Measurements from ENCODE around the gene ADGRV1.

The ADGRV1 gene

GRCh38 chr5:90882448-90882847 lies 323.9 kb downstream of the ADGRV1 start:
- H3K4me3 ChIP-seq (ENCODE audit: low read depth, low read length), result no peak overlapping the region
- no peak for DNase-seq (ENCODE audit: low read depth)
- no peak for TF ChIP-seq CTCF (IDR thresholded peaks at IDR 0.05; ENCODE audit: low read depth, low read length, missing control alignments)

- H3K4me3 ChIP-seq (ENCODE audit: low read depth, low read length), result no peak overlapping the region
- no peak for TF ChIP-seq CTCF (IDR thresholded peaks at IDR 0.05; ENCODE audit: low read depth, low read length, missing control alignments)
- DNase-seq (ENCODE audit: low read depth), result no peak
Observed at GRCh38 chr5:90885180-90885868, 326.7 kb downstream of the ADGRV1 start.

GRCh38 chr5:90886381-90886780 lies 327.8 kb downstream of the ADGRV1 start:
- TF ChIP-seq CTCF (IDR thresholded peaks at IDR 0.05; ENCODE audit: low read depth, low read length, missing control alignments), result no peak
- H3K4me3 ChIP-seq (ENCODE audit: low read depth, low read length), result no peak overlapping the region
- no peak for DNase-seq (ENCODE audit: low read depth)

GRCh38 chr5:90888511-90889324 lies 330.1 kb downstream of the ADGRV1 start:
- DNase-seq (ENCODE audit: low read depth), result no peak
- no peak overlapping the region for H3K4me3 ChIP-seq (ENCODE audit: low read depth, low read length)
- TF ChIP-seq CTCF (IDR thresholded peaks at IDR 0.05; ENCODE audit: low read depth, low read length, missing control alignments), result no peak

GRCh38 chr5:90889325-90889600 lies 330.7 kb downstream of the ADGRV1 start:
- TF ChIP-seq CTCF (IDR thresholded peaks at IDR 0.05; ENCODE audit: low read depth, low read length, missing control alignments), result no peak
- DNase-seq (ENCODE audit: low read depth), result no peak
- no peak overlapping the region for H3K4me3 ChIP-seq (ENCODE audit: low read depth, low read length)

- TF ChIP-seq CTCF (IDR thresholded peaks at IDR 0.05; ENCODE audit: low read depth, low read length, missing control alignments), result no peak
- DNase-seq (ENCODE audit: low read depth), result no peak
- H3K4me3 ChIP-seq (ENCODE audit: low read depth, low read length), result no peak overlapping the region
Observed at GRCh38 chr5:90890180-90890579, 331.6 kb downstream of the ADGRV1 start.

Measured in GM12864 (cell line).